ENCODE data around the gene KNSTRN.

- TF ChIP-seq CTCF (IDR thresholded peaks at IDR 0.05 in 4 of 5, conservative IDR thresholded peaks at IDR 0.05 in 1 of 5) (peak in 2 of 5 experiments; percentile 21 to 33), POLR2A (IDR thresholded peaks at IDR 0.05) (no peak)
Measured at GRCh38 chr15:40339621-40339945, 42.9 kb upstream of the KNSTRN start.
